ENCODE measurements around the gene LPIN2. TPM values are rescaled to one million over a fixed set of nuclear protein-coding genes. Genes with fewer than 3 reads are reported as not detected.

Gene LPIN2
- total and polyA plus RNA-seq, 2 of the 13 experiments (the other 11 are each of a cell fraction or from before 2014, with no cell fraction given), result 46.0 to 119 TPM

- TF ChIP-seq ZSCAN5A (CRISPR knock-in tag; IDR thresholded peaks at IDR 0.05; ENCODE audit: borderline replicate concordance), result no peak
- TF ChIP-seq NONO (IDR thresholded peaks at IDR 0.05), result no peak
- TF ChIP-seq NONO (CRISPR knock-in tag; conservative IDR thresholded peaks at IDR 0.05), result peak; percentile 35; the same call in 1 of the 2 replicates
- TF ChIP-seq BRCA1 (CRISPR knock-in tag; IDR thresholded peaks at IDR 0.05), result no peak
- no peak for TF ChIP-seq ZFP62 (CRISPR knock-in tag; IDR thresholded peaks at IDR 0.05)
- TF ChIP-seq, protein P1, sequence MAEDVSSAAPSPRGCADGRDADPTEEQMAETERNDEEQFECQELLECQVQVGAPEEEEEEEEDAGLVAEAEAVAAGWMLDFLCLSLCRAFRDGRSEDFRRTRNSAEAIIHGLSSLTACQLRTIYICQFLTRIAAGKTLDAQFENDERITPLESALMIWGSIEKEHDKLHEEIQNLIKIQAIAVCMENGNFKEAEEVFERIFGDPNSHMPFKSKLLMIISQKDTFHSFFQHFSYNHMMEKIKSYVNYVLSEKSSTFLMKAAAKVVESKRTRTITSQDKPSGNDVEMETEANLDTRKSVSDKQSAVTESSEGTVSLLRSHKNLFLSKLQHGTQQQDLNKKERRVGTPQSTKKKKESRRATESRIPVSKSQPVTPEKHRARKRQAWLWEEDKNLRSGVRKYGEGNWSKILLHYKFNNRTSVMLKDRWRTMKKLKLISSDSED (CRISPR knock-in tag; IDR thresholded peaks at IDR 0.05), result no peak
- no peak for TF ChIP-seq TSC22D2 (CRISPR knock-in tag; IDR thresholded peaks at IDR 0.05; ENCODE audit: borderline replicate concordance)
- TF ChIP-seq FOXA1 (IDR thresholded peaks at IDR 0.05), result no peak
- TF ChIP-seq FOXA1 (CRISPR knock-in tag; IDR thresholded peaks at IDR 0.05), result 0 out of 2 replicates have a peak, but pooled peaks have one; percentile 27
- TF ChIP-seq ZBTB38 (CRISPR knock-in tag; IDR thresholded peaks at IDR 0.05), result peak; percentile 61
- peak; percentile 71; the same call in 1 of the 2 replicates for TF ChIP-seq ATF7-NPFF (CRISPR knock-in tag; IDR thresholded peaks at IDR 0.05; ENCODE audit: low read depth)
- no peak for TF ChIP-seq KDM1A (CRISPR knock-in tag; IDR thresholded peaks at IDR 0.05)
- TF ChIP-seq NFKBIZ (CRISPR knock-in tag; IDR thresholded peaks at IDR 0.05), result no peak
- 0 out of 2 replicates have a peak, but pooled peaks have one; percentile 43 for TF ChIP-seq ZNF790 (CRISPR knock-in tag; IDR thresholded peaks at IDR 0.05; ENCODE audit: borderline replicate concordance)
- no peak for TF ChIP-seq ZBTB25 (CRISPR knock-in tag; IDR thresholded peaks at IDR 0.05)
- no peak for TF ChIP-seq AHDC1 (CRISPR knock-in tag; IDR thresholded peaks at IDR 0.05; ENCODE audit: borderline replicate concordance)
- TF ChIP-seq, protein P2, sequence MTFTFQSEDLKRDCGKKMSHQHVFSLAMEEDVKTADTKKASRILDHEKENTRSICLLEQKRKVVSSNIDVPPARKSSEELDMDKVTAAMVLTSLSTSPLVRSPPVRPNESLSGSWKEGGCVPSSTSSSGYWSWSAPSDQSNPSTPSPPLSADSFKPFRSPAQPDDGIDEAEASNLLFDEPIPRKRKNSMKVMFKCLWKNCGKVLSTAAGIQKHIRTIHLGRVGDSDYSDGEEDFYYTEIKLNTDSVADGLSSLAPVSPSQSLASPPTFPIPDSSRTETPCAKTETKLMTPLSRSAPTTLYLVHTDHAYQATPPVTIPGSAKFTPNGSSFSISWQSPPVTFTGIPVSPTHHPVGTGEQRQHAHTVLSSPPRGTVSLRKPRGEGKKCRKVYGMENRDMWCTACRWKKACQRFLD (CRISPR knock-in tag; IDR thresholded peaks at IDR 0.05; ENCODE audit: borderline replicate concordance), result no peak
Measured at GRCh38 chr18:3012136-3013023, 564 bp downstream of the LPIN2 start (continued).

Data from HepG2 (cell line).